HG03565 (cell line): ENCODE measurements around the gene ENDOD1.
"Not testable (repeated sequence)": the region's sequence is repeated elsewhere in the genome, so short reads cannot be mapped to it uniquely, and the experiment has no call there.

Experiments
- ATAC-seq: cut with Tn5 transposase; IDR thresholded peaks from one replicate; pipeline ENCODE4 v1.9.1; 2021; ENCODE audit warnings: mild to moderate bottlenecking, moderate library complexity; ENCODE audit not compliant: unreplicated experiment

ENDOD1 gene

GRCh38 chr11:95089620-95090542 is at the start of gene ENDOD1:
ENDOD1 (plus strand) TSS chr11:95089846; CDS start chr11:95089928, 82 bp downstream.
- peak; percentile 88 for ATAC-seq

GRCh38 chr11:95042239-95042638 is 47.4 kb upstream of the ENDOD1 start:
- no peak for ATAC-seq

GRCh38 chr11:95042906-95043305 is 46.7 kb upstream of the ENDOD1 start:
- ATAC-seq = no peak

- no peak for ATAC-seq
These were observed 45.6 kb upstream of the ENDOD1 start for GRCh38 chr11:95044010-95044409.

GRCh38 chr11:95045812-95046211 is 43.8 kb upstream of the ENDOD1 start:
- no peak for ATAC-seq

- ATAC-seq = not testable (repeated sequence)
These were observed 40.5 kb upstream of the ENDOD1 start, which contains the start of gene KDM4F for GRCh38 chr11:95049122-95049521. KDM4F (plus strand) TSS chr11:95049422.

- no peak for ATAC-seq
These were observed 38.9 kb upstream of the ENDOD1 start for GRCh38 chr11:95050595-95051202.

- no peak for ATAC-seq
These were observed 35.3 kb upstream of the ENDOD1 start for GRCh38 chr11:95054356-95054755.

- peak; percentile 99 for ATAC-seq
These were observed 34.3 kb upstream of the ENDOD1 start for GRCh38 chr11:95055283-95055897.

- no peak for ATAC-seq
These were observed 31.7 kb upstream of the ENDOD1 start for GRCh38 chr11:95057959-95058358.

GRCh38 chr11:95058621-95059020 is 31.0 kb upstream of the ENDOD1 start:
- no peak for ATAC-seq

GRCh38 chr11:95059046-95059445 is 30.6 kb upstream of the ENDOD1 start:
- ATAC-seq = no peak

GRCh38 chr11:95065336-95065735 is 24.3 kb upstream of the ENDOD1 start:
- no peak for ATAC-seq

GRCh38 chr11:95066716-95067038 is 23.0 kb upstream of the ENDOD1 start, which contains the start of gene SRSF8:
SRSF8 (plus strand) TSS chr11:95066919; CDS start chr11:95067227, 308 bp downstream.
- peak; percentile 25 for ATAC-seq

- ATAC-seq = peak; percentile 38
These were observed 22.4 kb upstream of the ENDOD1 start for GRCh38 chr11:95067039-95067840.

- no peak for ATAC-seq
These were observed 21.8 kb upstream of the ENDOD1 start for GRCh38 chr11:95067841-95068219.

GRCh38 chr11:95068549-95068948 is 21.1 kb upstream of the ENDOD1 start:
- peak; percentile 70 for ATAC-seq

GRCh38 chr11:95070471-95070870 is 19.2 kb upstream of the ENDOD1 start:
- ATAC-seq = no peak

GRCh38 chr11:95072948-95073347 is 16.7 kb upstream of the ENDOD1 start:
- ATAC-seq = no peak

- no peak for ATAC-seq
These were observed 14.7 kb upstream of the ENDOD1 start for GRCh38 chr11:95074792-95075563.
